SK-N-SH (cell line): ENCODE measurements around the gene CEP112. TPM values are rescaled to one million over a fixed set of nuclear protein-coding genes. Genes with fewer than 3 reads are reported as not detected.

Experiments used
- CTCF ChIA-PET: fragments of 300-600, 350-600 bp; formaldehyde crosslinking; extraction: SDS; loops from one replicate; lab custom pipeline; 2021; lab: Yijun Ruan, JAX
- POLR2A ChIA-PET: fragments of 350-600 bp; sonication (Branson Sonifier 250); formaldehyde crosslinking; extraction: SDS; loops from one replicate; lab custom pipeline; 2020; ENCODE audit warnings: antibody characterized with exemption, inconsistent platforms; lab: Yijun Ruan, JAX
- DNase-seq: peaks from one replicate; pipeline ENCODE4 v3.0.0; 2012
- H2AFZ ChIP-seq: fragments of 200-600 bp; sonication (generic); 2 replicates; pipeline ENCODE4 v1.8.1; 2016; ENCODE audit warnings: antibody characterized with exemption, mild to moderate bottlenecking, low read depth
- H3F3A ChIP-seq: fragments of 200-600 bp; sonication (generic); replicated peaks from 2 replicates; pipeline ENCODE3; 2016; ENCODE audit warnings: antibody characterized with exemption, mild to moderate bottlenecking; ENCODE audit not compliant: insufficient read depth
- H3K27ac ChIP-seq, 2 experiments: fragments of 200-500 bp in 1 of 2; fragments of 200-600 bp in 1 of 2; sonication (Bioruptor generic) in 1 of 2; sonication (generic), shearing (Covaris generic) in 1 of 2; 2 replicates each; pipeline versions ENCODE4 v1.5.1 to v1.6.1; 2014 to 2016; ENCODE audit warnings: low read depth in 2 of 2, inconsistent platforms in 1 of 2, low read length in 1 of 2, mild to moderate bottlenecking in 1 of 2, mixed read lengths in 1 of 2
- H3K27me3 ChIP-seq: fragments of 200-600 bp; sonication (generic), shearing (Covaris generic); 2 replicates; pipeline ENCODE4 v1.6.1; 2016; ENCODE audit warnings: mixed run types; ENCODE audit not compliant: insufficient read depth
- H3K36me3 ChIP-seq, 2 experiments: fragments of 200-500 bp in 1 of 2; fragments of 200-600 bp in 1 of 2; sonication (Bioruptor generic) in 1 of 2; sonication (generic) in 1 of 2; replicated peaks in 1 of 2; 2 replicates each; pipeline versions ENCODE3 to v1.5.1; 2014 to 2016; ENCODE audit warnings: low read length in 1 of 2, mild to moderate bottlenecking in 1 of 2; ENCODE audit not compliant: insufficient read depth in 2 of 2, control insufficient read depth in 1 of 2
- H3K4me1 ChIP-seq, 2 experiments: fragments of 200-500 bp in 1 of 2; fragments of 200-600 bp in 1 of 2; sonication (Bioruptor generic) in 1 of 2; sonication (generic), shearing (Covaris generic) in 1 of 2; 2 replicates each; pipeline versions ENCODE4 v1.5.1 to v1.6.1; 2014 to 2016; ENCODE audit warnings: low read depth in 1 of 2, low read length in 1 of 2, mixed run types in 1 of 2; ENCODE audit not compliant: insufficient read depth in 2 of 2, control insufficient read depth in 1 of 2
- H3K4me2 ChIP-seq: fragments of 200-600 bp; sonication (generic), shearing (Covaris generic); 2 replicates; pipeline ENCODE4 v1.6.1; 2017; ENCODE audit warnings: mixed run types
- H3K4me3 ChIP-seq, 2 experiments: fragments of 200-500 bp in 1 of 2; fragments of 200-600 bp in 1 of 2; sonication (Bioruptor generic) in 1 of 2; sonication (generic), shearing (Covaris generic) in 1 of 2; 2 replicates each; pipeline versions ENCODE4 v1.5.1 to v1.8.1; 2014 to 2016; ENCODE audit warnings: low read depth in 2 of 2, inconsistent platforms in 1 of 2, low read length in 1 of 2, mild to moderate bottlenecking in 1 of 2, mixed read lengths in 1 of 2, moderate library complexity in 1 of 2
- H3K79me2 ChIP-seq: fragments of 200-600 bp; sonication (generic); 2 replicates; pipeline ENCODE4 v1.8.1; 2017; ENCODE audit warnings: mild to moderate bottlenecking; ENCODE audit not compliant: insufficient read depth
- H3K9ac ChIP-seq: fragments of 200-600 bp; sonication (generic); 2 replicates; pipeline ENCODE4 v1.6.1; 2017; ENCODE audit warnings: mixed run types
- H3K9me2 ChIP-seq: fragments of 200-600 bp; sonication (generic); 2 replicates; pipeline ENCODE4 v1.6.1; 2017; ENCODE audit warnings: mixed run types
- H3K9me3 ChIP-seq: fragments of 200-600 bp; sonication (generic); 2 replicates; pipeline ENCODE4 v1.6.1; 2017; ENCODE audit warnings: mixed run types, mild to moderate bottlenecking, moderate library complexity
- H4K20me1 ChIP-seq: fragments of 200-600 bp; sonication (generic); 2 replicates; pipeline ENCODE4 v1.6.1; 2017; ENCODE audit warnings: mild to moderate bottlenecking, mixed run types; ENCODE audit not compliant: insufficient read depth
- CHD2 ChIP-seq: fragments of 150-350 bp; IDR thresholded peaks from 2 replicates; pipeline ENCODE4 v1.6.1; 2018; ENCODE audit warnings: low read length; ENCODE audit not compliant: partially characterized antibody
- CTCF ChIP-seq: fragments of 200-600 bp; sonication (generic); IDR thresholded peaks from 2 replicates; pipeline ENCODE4 v1.6.1; 2017; ENCODE audit warnings: antibody characterized with exemption, mild to moderate bottlenecking, moderate library complexity
- ELF1 ChIP-seq: IDR thresholded peaks from 2 replicates; pipeline ENCODE4 v1.4.0; 2012
- EP300 ChIP-seq, 2 experiments: IDR thresholded peaks; 2 replicates each; pipeline versions ENCODE4 v1.4.0 to v1.6.1; 2012; ENCODE audit warnings: borderline replicate concordance in 1 of 2, low read depth in 1 of 2, low read length in 1 of 2
- EZH2phosphoT487 ChIP-seq: fragments of 200-600 bp; sonication (generic); IDR thresholded peaks from 2 replicates; pipeline ENCODE4 v1.6.1; 2017; ENCODE audit warnings: low read depth, mixed run types, mild to moderate bottlenecking, antibody characterized with exemption, moderate library complexity, borderline replicate concordance
- FOXJ3 ChIP-seq: sonication (generic); formaldehyde crosslinking; IDR thresholded peaks from 2 replicates; pipeline ENCODE4 v1.5.1; 2020; ENCODE audit warnings: mild to moderate bottlenecking, missing genetic modification reagents
- FOXM1 ChIP-seq: IDR thresholded peaks from 2 replicates; pipeline ENCODE4 v1.4.0; 2012; ENCODE audit warnings: low read depth, mild to moderate bottlenecking
- GABPA ChIP-seq: IDR thresholded peaks from 2 replicates; pipeline ENCODE4 v1.4.0; 2012; ENCODE audit warnings: low read depth, mild to moderate bottlenecking
- GATA2 ChIP-seq: sonication (generic); formaldehyde crosslinking; IDR thresholded peaks from 2 replicates; pipeline ENCODE4 v1.5.0; 2020; ENCODE audit warnings: mild to moderate bottlenecking, missing genetic modification reagents
- IRF3 ChIP-seq: fragments of 150-350 bp; IDR thresholded peaks from 2 replicates; pipeline ENCODE4 v1.6.1; 2016; ENCODE audit warnings: mild to moderate bottlenecking, low read depth, low read length
- MEF2A ChIP-seq: IDR thresholded peaks from 2 replicates; pipeline ENCODE4 v1.4.0; 2012; ENCODE audit warnings: low read depth, borderline replicate concordance
- MXI1 ChIP-seq: IDR thresholded peaks from 2 replicates; pipeline ENCODE4 v1.6.1; 2012; ENCODE audit warnings: mild to moderate bottlenecking, low read depth, low read length, improper control_type of control experiment
- NFIC ChIP-seq: IDR thresholded peaks from 2 replicates; pipeline ENCODE4 v1.4.0; 2012; ENCODE audit warnings: borderline replicate concordance
- NRF1 ChIP-seq: IDR thresholded peaks from 2 replicates; pipeline ENCODE4 v1.6.1; 2012; ENCODE audit warnings: low read depth, mild to moderate bottlenecking, low read length
- PBX3 ChIP-seq: IDR thresholded peaks from 2 replicates; pipeline ENCODE4; 2012
- POLR2AphosphoS5 ChIP-seq: IDR thresholded peaks from 2 replicates; pipeline ENCODE4 v1.6.1; 2012; ENCODE audit warnings: low read depth, low read length
- RAD21 ChIP-seq: IDR thresholded peaks from 2 replicates; pipeline ENCODE4 v1.6.1; 2012; ENCODE audit warnings: mild to moderate bottlenecking, low read length
- REST ChIP-seq: IDR thresholded peaks from 2 replicates; pipeline ENCODE4 v1.6.1; 2012; ENCODE audit warnings: mild to moderate bottlenecking, low read depth, low read length, moderate library complexity
- RFX5 ChIP-seq: IDR thresholded peaks from 2 replicates; pipeline ENCODE4 v1.6.1; 2012; ENCODE audit warnings: mild to moderate bottlenecking, improper control_type of control experiment, low read length
- TAF1 ChIP-seq: IDR thresholded peaks from 2 replicates; pipeline ENCODE4 v1.6.1; 2012; ENCODE audit warnings: low read depth, mild to moderate bottlenecking, low read length, moderate library complexity, borderline replicate concordance
- TCF12 ChIP-seq: IDR thresholded peaks from 2 replicates; pipeline ENCODE4 v1.4.0; 2012
- TEAD4 ChIP-seq: IDR thresholded peaks from 2 replicates; pipeline ENCODE4 v1.4.0; 2012; ENCODE audit warnings: mild to moderate bottlenecking, borderline replicate concordance; ENCODE audit not compliant: insufficient read depth
- USF1 ChIP-seq: IDR thresholded peaks from 2 replicates; pipeline ENCODE4 v1.4.0; 2012; ENCODE audit warnings: low read depth, borderline replicate concordance
- YY1 ChIP-seq: IDR thresholded peaks from 2 replicates; pipeline ENCODE4 v1.4.0; 2012; ENCODE audit warnings: low read depth, mild to moderate bottlenecking
- ZBTB33 ChIP-seq: IDR thresholded peaks from 2 replicates; pipeline ENCODE4 v1.4.0; 2012; ENCODE audit warnings: low read depth, borderline replicate concordance
- WGBS: methylation state at CpG from one replicate; pipeline ENCODE4 v1.1.6; 2017; ENCODE audit warnings: low lambda C conversion rate; 5-methylcytosine and 5-hydroxymethylcytosine counted together
- polyA plus RNA-seq, 3 experiments: library from polyadenylated mRNA; depleted of rRNA; stranded (reverse); fragments of >200 nt; gene quantifications; 2 replicates each; pipeline ENCODE4 v1.2.3, GENCODE V29; 2012

The CEP112 gene
- polyA plus RNA-seq, 1 of the 3 experiments (the other 2 are of a cell fraction) = 7.9 TPM

GRCh38 chr17:65749479-65749878 lies 442.5 kb downstream of the CEP112 start:
- Histone ChIP-seq H3K9me3 (no peaks in the 10 kb centered on the region), H3K9ac (no peak overlapping the region), H3K4me3 (no peak overlapping the region), H3K4me1 (peaks cover 12% of the 10 kb centered on the region in 2 experiments; a peak in 3 of 4 replicates), H3K4me2 (no peak overlapping the region), H4K20me1 (no peaks in the 10 kb centered on the region), H3K9me2 (no peaks in the 10 kb centered on the region), H3F3A (peaks cover 9% of the 10 kb centered on the region), H3K36me3 (no peaks in the 10 kb centered on the region), H3K79me2 (no peaks in the 10 kb centered on the region), H3K27ac (no peak overlapping the region), H2AFZ (no peak overlapping the region), H3K27me3 (no peaks in the 10 kb centered on the region)
- WGBS = 76% methylated on average over 2 of the region's 2 CpGs
- ChIA-PET CTCF (no interaction called here), POLR2A (no interaction called here)
- DNase-seq = no peak
- TF ChIP-seq FOXJ3 (CRISPR knock-in tag) (no peak), TCF12 (peak; percentile 62), EZH2phosphoT487 (no peak), TAF1 (no peak), ZBTB33 (no peak), CHD2 (no peak), POLR2AphosphoS5 (no peak), MXI1 (no peak), MEF2A (no peak), YY1 (no peak), FOXM1 (no peak), NRF1 (no peak), PBX3 (0 out of 2 replicates have a peak, but pooled peaks have one; percentile 14), CTCF (no peak), USF1 (no peak), ELF1 (no peak), TEAD4 (no peak), IRF3 (no peak), RFX5 (no peak), EP300 (IDR thresholded peaks at IDR 0.05; ENCODE audit: borderline replicate concordance in 1 of 2, low read depth in 1 of 2, low read length in 1 of 2) (peak in 1 of 2 experiments; percentile 43; a peak in 1 of 4 replicates), RAD21 (no peak), GATA2 (CRISPR knock-in tag) (no peak), REST (no peak), GABPA (no peak), NFIC (peak; percentile 75)
